Activated CD8-positive, alpha-beta T cell treated with anti-CD3 and anti-CD28 coated beads, Interleukin-2, amount 10 ng/mL, durations not matched to agents 7 days and 5 days (primary cell): Measurements from ENCODE around the gene ZMYND19. TPM values are rescaled to one million over a fixed set of nuclear protein-coding genes. Genes with fewer than 3 reads are reported as not detected.
"Not testable (repeated sequence)": the region's sequence is repeated elsewhere in the genome, so short reads cannot be mapped to it uniquely, and the experiment has no call there.

ENCODE experiments used
- ATAC-seq: fragments of 150-1000 bp; cut with Tn5 transposase; one replicate; pipeline ENCODE4 v1.10.0; 2021; ENCODE audit warnings: moderate library complexity
- CTCF ChIA-PET: fragments of 350-600 bp; sonication (Branson Sonifier 250); formaldehyde crosslinking; loops from one replicate; lab custom pipeline; 2021; ENCODE audit warnings: antibody characterized with exemption; lab: Charles Lee
- POLR2A ChIA-PET: fragments of 350-600 bp; sonication (Branson Sonifier 250); formaldehyde crosslinking; loops from one replicate; lab custom pipeline; 2021; ENCODE audit warnings: antibody characterized with exemption; lab: Charles Lee
- DNase-seq: peaks from one replicate; pipeline ENCODE4 v3.0.0-alpha.2; 2020
- H3K27ac Mint-ChIP-seq: one replicate; pipeline ENCODE4 v1.8.0; 2021; ENCODE audit warnings: mild to moderate bottlenecking, mixed read lengths
- H3K27me3 Mint-ChIP-seq: one replicate; pipeline ENCODE4 v1.8.0; 2021; ENCODE audit warnings: low read depth, mixed read lengths
- H3K36me3 Mint-ChIP-seq: one replicate; pipeline ENCODE4 v1.8.0; 2021; ENCODE audit warnings: low read depth, mixed read lengths
- H3K4me1 Mint-ChIP-seq: one replicate; pipeline ENCODE4 v1.8.0; 2021; ENCODE audit warnings: low read depth, mixed read lengths
- H3K4me3 Mint-ChIP-seq: one replicate; pipeline ENCODE4 v1.8.0; 2021; ENCODE audit warnings: mild to moderate bottlenecking, mixed read lengths
- H3K9me3 Mint-ChIP-seq: one replicate; pipeline ENCODE4 v1.8.0; 2022; ENCODE audit warnings: mixed read lengths; ENCODE audit not compliant: insufficient read depth
- total RNA-seq, 2 experiments: library from RNA; stranded (reverse); gene quantifications; one replicate each; pipeline ENCODE4 v1.2.3, GENCODE V29; 2021

ZMYND19 gene
- total RNA-seq, 2 experiments from 2014 or later, result 35.4 to 38.3 TPM

GRCh38 chr9:137598943-137599342, 8.6 kb upstream of the ZMYND19 start:
- Mint-ChIP-seq H3K4me1 (peaks cover 21% of the 10 kb centered on the region), H3K27me3 (no peaks in the 10 kb centered on the region), H3K27ac (no peak overlapping the region), H3K9me3 (no peaks in the 10 kb centered on the region), H3K4me3 (no peak overlapping the region), H3K36me3 (no peaks in the 10 kb centered on the region)
- DNase-seq (no peak), ATAC-seq (no peak)
- ChIA-PET CTCF (no interaction called here), POLR2A (no interaction called here)

GRCh38 chr9:137596577-137596976, 6.3 kb upstream of the ZMYND19 start:
- ATAC-seq, result not testable (repeated sequence)

GRCh38 chr9:137593176-137593575, 2.9 kb upstream of the ZMYND19 start:
- CTCF ChIA-PET, result interaction anchor here (1.2 to 1.5 kb wide), 2 partner anchors 14 to 41 kb away, joined by 4 to 6 read pairs; partner anchors contain the start of genes DPH7 and MRPL41
- Mint-ChIP-seq H3K36me3 (peaks cover 2% of the 10 kb centered on the region), H3K27me3 (no peaks in the 10 kb centered on the region), H3K4me1 (peaks cover 17% of the 10 kb centered on the region), H3K27ac (no peak overlapping the region), H3K4me3 (no peak overlapping the region), H3K9me3 (no peaks in the 10 kb centered on the region)
- no peak for DNase-seq
- no peak for ATAC-seq
- POLR2A ChIA-PET, result no interaction called here

More at GRCh38 chr9:137596577-137596976, 6.3 kb upstream of the ZMYND19 start:
- ChIA-PET POLR2A (interaction anchor here (1.5 kb wide), 1 partner anchor 9 kb away, joined by 4 read pairs; the partner anchor contains the start of gene ARRDC1), CTCF (interaction anchor here (1.2 kb wide), 1 partner anchor 22 kb away, joined by 3 read pairs; the partner anchor contains the start of gene EHMT1)
- H3K27ac Mint-ChIP-seq, H3K9me3 Mint-ChIP-seq, H3K4me3 Mint-ChIP-seq, H3K36me3 Mint-ChIP-seq, H3K27me3 Mint-ChIP-seq, DNase-seq, H3K4me1 Mint-ChIP-seq: not testable (repeated sequence)

GRCh38 chr9:137592767-137593166, 2.5 kb upstream of the ZMYND19 start:
- ATAC-seq, result no peak
- CTCF ChIA-PET, result interaction anchor here (0.7 to 1.5 kb wide), 4 partner anchors 14 to 170 kb away, joined by 3 to 6 read pairs (median 4); partner anchors contain the start of genes DPH7, EXD3, MRPL41 and NOXA1

GRCh38 chr9:137590123-137590468, 216 bp downstream of the ZMYND19 start:
- no peak overlapping the region for H3K4me3 Mint-ChIP-seq
- no peaks in the 10 kb centered on the region for H3K9me3 Mint-ChIP-seq
- peaks cover 12% of the 10 kb centered on the region for H3K36me3 Mint-ChIP-seq
- ChIA-PET POLR2A (interaction anchor here (2.3 kb wide), 1 partner anchor 11 kb away, joined by 9 read pairs; the partner anchor contains the start of gene DPH7), CTCF (interaction anchor here (0.7 to 1.9 kb wide), 7 partner anchors 9 to 167 kb away, joined by 3 to 6 read pairs (median 3); partner anchors contain the start of genes EHMT1, EXD3 and NOXA1)
- DNase-seq (no peak), ATAC-seq (no peak)
- peaks cover 22% of the 10 kb centered on the region for H3K4me1 Mint-ChIP-seq
- H3K27ac Mint-ChIP-seq, result no peak overlapping the region
- H3K27me3 Mint-ChIP-seq, result no peaks in the 10 kb centered on the region

More at GRCh38 chr9:137592767-137593166, 2.5 kb upstream of the ZMYND19 start:
- no peaks in the 10 kb centered on the region for H3K9me3 Mint-ChIP-seq
- H3K27me3 Mint-ChIP-seq, result no peaks in the 10 kb centered on the region
- POLR2A ChIA-PET, result interaction anchor here (0.6 kb wide), 1 partner anchor 39 kb away, joined by 3 read pairs; no protein-coding TSS in a partner anchor
- peaks cover 20% of the 10 kb centered on the region for H3K4me1 Mint-ChIP-seq
- no peak overlapping the region for H3K4me3 Mint-ChIP-seq
- DNase-seq, result no peak
- H3K36me3 Mint-ChIP-seq, result peaks cover 5% of the 10 kb centered on the region
- no peak overlapping the region for H3K27ac Mint-ChIP-seq

GRCh38 chr9:137589441-137590122, 730 bp downstream of the ZMYND19 start:
- Mint-ChIP-seq H3K9me3 (no peaks in the 10 kb centered on the region), H3K27me3 (no peaks in the 10 kb centered on the region), H3K27ac (peak overlapping the region; percentile 79), H3K36me3 (peaks cover 12% of the 10 kb centered on the region), H3K4me3 (peak overlapping the region; percentile 86), H3K4me1 (peaks cover 22% of the 10 kb centered on the region)
- peak; percentile 45 for DNase-seq
- POLR2A ChIA-PET, result interaction anchor here (2.3 kb wide), 1 partner anchor 10 kb away, joined by 9 read pairs; the partner anchor contains the start of gene DPH7
- ATAC-seq, result peak; percentile 17
- CTCF ChIA-PET, result interaction anchor here (0.8 to 2.5 kb wide), 4 partner anchors 10 to 85 kb away, joined by 3 to 16 read pairs (median 6); partner anchors contain the start of gene DPH7

- peak overlapping the region; percentile 86 for H3K4me3 Mint-ChIP-seq
- H3K27ac Mint-ChIP-seq, result no peak overlapping the region
- ChIA-PET POLR2A (interaction anchor here (0.5 to 2.3 kb wide), 3 partner anchors 9 to 540 kb away, joined by 3 to 9 read pairs (median 3); partner anchors contain the start of gene DPH7), CTCF (interaction anchor here (0.8 to 2.5 kb wide), 3 partner anchors 10 to 86 kb away, joined by 3 to 16 read pairs (median 10); partner anchors contain the start of gene DPH7)
- H3K4me1 Mint-ChIP-seq, result peaks cover 22% of the 10 kb centered on the region
- H3K36me3 Mint-ChIP-seq, result peaks cover 12% of the 10 kb centered on the region
- ATAC-seq (no peak), DNase-seq (no peak)
- no peaks in the 10 kb centered on the region for H3K9me3 Mint-ChIP-seq
- no peaks in the 10 kb centered on the region for H3K27me3 Mint-ChIP-seq
Measured at GRCh38 chr9:137588891-137589290, 1.4 kb downstream of the ZMYND19 start.

GRCh38 chr9:137588311-137588710, 2.0 kb downstream of the ZMYND19 start:
- ChIA-PET POLR2A (interaction anchor here (0.5 to 2.3 kb wide), 2 partner anchors 9 to 541 kb away, joined by 3 to 9 read pairs; partner anchors contain the start of gene DPH7), CTCF (interaction anchor here (2.3 to 2.5 kb wide), 2 partner anchors 9 to 14 kb away, joined by 10 to 16 read pairs; partner anchors contain the start of gene DPH7)
- Mint-ChIP-seq H3K27ac (no peak overlapping the region), H3K4me3 (peak overlapping the region; percentile 29), H3K27me3 (no peaks in the 10 kb centered on the region), H3K4me1 (peaks cover 22% of the 10 kb centered on the region), H3K36me3 (peaks cover 13% of the 10 kb centered on the region), H3K9me3 (no peaks in the 10 kb centered on the region)
- ATAC-seq (no peak), DNase-seq (no peak)

- Mint-ChIP-seq H3K27ac (no peak overlapping the region), H3K27me3 (no peaks in the 10 kb centered on the region), H3K9me3 (no peaks in the 10 kb centered on the region), H3K4me3 (no peak overlapping the region), H3K36me3 (peaks cover 20% of the 10 kb centered on the region), H3K4me1 (peaks cover 22% of the 10 kb centered on the region)
- CTCF ChIA-PET, result no interaction called here
- ATAC-seq, result no peak
- DNase-seq, result no peak
- POLR2A ChIA-PET, result no interaction called here
Measured at GRCh38 chr9:137586854-137587253, 3.5 kb downstream of the ZMYND19 start.

GRCh38 chr9:137583957-137584356, 6.4 kb downstream of the ZMYND19 start:
- H3K27ac Mint-ChIP-seq, result no peak overlapping the region
- POLR2A ChIA-PET, result interaction anchor here (0.6 kb wide), 1 partner anchor 535 kb away, joined by 3 read pairs; no protein-coding TSS in a partner anchor

GRCh38 chr9:137583347-137583746, 7.0 kb downstream of the ZMYND19 start:
- ATAC-seq (no peak), DNase-seq (no peak)
- Mint-ChIP-seq H3K4me1 (peaks cover 14% of the 10 kb centered on the region), H3K4me3 (no peak overlapping the region), H3K36me3 (peaks cover 23% of the 10 kb centered on the region), H3K27ac (no peak overlapping the region), H3K9me3 (no peaks in the 10 kb centered on the region), H3K27me3 (no peaks in the 10 kb centered on the region)
- CTCF ChIA-PET, result no interaction called here
- POLR2A ChIA-PET, result interaction anchor here (0.6 kb wide), 1 partner anchor 536 kb away, joined by 3 read pairs; no protein-coding TSS in a partner anchor

More at GRCh38 chr9:137583957-137584356, 6.4 kb downstream of the ZMYND19 start:
- peaks cover 19% of the 10 kb centered on the region for H3K4me1 Mint-ChIP-seq
- CTCF ChIA-PET, result no interaction called here
- peaks cover 23% of the 10 kb centered on the region for H3K36me3 Mint-ChIP-seq
- no peaks in the 10 kb centered on the region for H3K27me3 Mint-ChIP-seq
- DNase-seq, result no peak
- no peaks in the 10 kb centered on the region for H3K9me3 Mint-ChIP-seq
- no peak overlapping the region for H3K4me3 Mint-ChIP-seq
- ATAC-seq, result no peak
